ENCODE results near the gene DHX38. TPM values are rescaled to one million over a fixed set of nuclear protein-coding genes. Genes with fewer than 3 reads are reported as not detected.

The DHX38 gene
- total and polyA plus RNA-seq, 2 donors (not counting 3 experiments of a cell fraction or from before 2014, with no cell fraction given) = 47.3 to 78.6 TPM

GRCh38 chr16:72105978-72106377, 12.3 kb downstream of the DHX38 start:
- BruUV-seq (replicated peaks) = no TSS peak
- ChIA-PET POLR2A (no interaction called here), CTCF (no interaction called here)
- H3K79me2 ChIP-seq (ENCODE audit: control insufficient read depth, insufficient read depth, low read length) = no peaks in the 10 kb centered on the region
- H3K4me2 ChIP-seq (ENCODE audit: insufficient read depth, low read length) = no peak overlapping the region
- H3K9ac ChIP-seq (replicated peaks; ENCODE audit: extremely low read depth, insufficient read depth, low read length) = no peak overlapping the region
- TF ChIP-seq EZH2 (IDR thresholded peaks at IDR 0.05; ENCODE audit: borderline replicate concordance, low read depth, low read length, severe bottlenecking) (no peak), JUN (IDR thresholded peaks at IDR 0.05; ENCODE audit: borderline replicate concordance, insufficient read depth, insufficient read length, low read depth) (no peak), POLR2AphosphoS5 (IDR thresholded peaks at IDR 0.05; ENCODE audit: insufficient read depth, low read depth, low read length) (no peak), FOS (IDR thresholded peaks at IDR 0.05; ENCODE audit: borderline replicate concordance, insufficient read depth, low read length) (no peak), POLR2A (IDR thresholded peaks at IDR 0.05; ENCODE audit: low read depth, low read length) (no peak), CTCF (IDR thresholded peaks at IDR 0.05; ENCODE audit: extremely low read depth in 1 of 2, insufficient read depth in 1 of 2, low read depth in 1 of 2, low read length in 2 of 2) (no peak), MYC (IDR thresholded peaks at IDR 0.05; ENCODE audit: low read depth, low read length) (no peak), GATA2 (IDR thresholded peaks at IDR 0.05; ENCODE audit: insufficient read depth, insufficient read length, low read depth, low read length) (no peak), MAX (IDR thresholded peaks at IDR 0.05; ENCODE audit: insufficient read depth, insufficient read length) (no peak)
- FAIRE-seq (no peak), DNase-seq (ENCODE audit: low read depth, low spot score) (no peak)
- peaks cover 32 to 83% of the 10 kb centered on the region in 2 experiments for H3K36me3 ChIP-seq (ENCODE audit: control insufficient read depth in 2 of 2, extremely low read depth in 1 of 2, insufficient read depth in 2 of 2, low read length in 2 of 2)
- no peaks in the 10 kb centered on the region for H3K9me3 ChIP-seq (replicated peaks; ENCODE audit: control insufficient read depth, insufficient read depth, low read length)
- intact Hi-C loops (cut with micrococcal nuclease) = no loop called here
- H3K9me1 ChIP-seq (replicated peaks; ENCODE audit: control insufficient read depth, extremely low read depth, insufficient read depth, low read length) = no peaks in the 10 kb centered on the region
- H3K4me1 ChIP-seq (ENCODE audit: control insufficient read depth, extremely low read depth, insufficient read depth, low read length) = no peaks in the 10 kb centered on the region
- no peaks in the 10 kb centered on the region for H3K27me3 ChIP-seq (ENCODE audit: control insufficient read depth in 2 of 2, insufficient read depth in 2 of 2, low read length in 2 of 2)
- no peak overlapping the region for H2AFZ ChIP-seq (ENCODE audit: low read depth, low read length)
- H3K27ac ChIP-seq (ENCODE audit: insufficient read depth, low read depth, low read length) = no peak overlapping the region
- H4K20me1 ChIP-seq (replicated peaks; ENCODE audit: control insufficient read depth, extremely low read depth, insufficient read depth, low read length) = no peaks in the 10 kb centered on the region
- H3K4me3 ChIP-seq (replicated peaks in 1 of 3; ENCODE audit: insufficient read depth in 1 of 3, low read depth in 1 of 3, low read length in 3 of 3) = no peak overlapping the region
- dilution Hi-C loops (cut with MboI; ENCODE audit: extremely low pct_ligation_motif_present, low sequenced_read_pairs) = no loop called here
